Activated CD8-positive, alpha-beta memory T cell treated with anti-CD3 and anti-CD28 coated beads, Interleukin-2, amount 10 ng/mL, durations not matched to agents 7 days and 5 days (primary cell): ENCODE measurements around the gene DYSF. TPM values are rescaled to one million over a fixed set of nuclear protein-coding genes. Genes with fewer than 3 reads are reported as not detected.

Experiments used
- ATAC-seq: fragments of 150-1000 bp; cut with Tn5 transposase; one replicate; pipeline ENCODE4 v1.10.0; 2021; ENCODE audit warnings: moderate library complexity
- CTCF ChIA-PET: fragments of 350-600 bp; sonication (Branson Sonifier 250); formaldehyde crosslinking; loops from one replicate; lab custom pipeline; 2021; ENCODE audit warnings: antibody characterized with exemption; lab: Charles Lee
- DNase-seq: peaks from one replicate; pipeline ENCODE4 v3.0.0-alpha.2; 2020
- H3K27ac Mint-ChIP-seq: one replicate; pipeline ENCODE4 v1.8.0; 2021; ENCODE audit warnings: mild to moderate bottlenecking, mixed read lengths
- H3K27me3 Mint-ChIP-seq: one replicate; pipeline ENCODE4 v1.8.0; 2021; ENCODE audit warnings: mixed read lengths
- H3K36me3 Mint-ChIP-seq: one replicate; pipeline ENCODE4 v1.8.0; 2021; ENCODE audit warnings: mild to moderate bottlenecking, mixed read lengths
- H3K4me1 Mint-ChIP-seq: one replicate; pipeline ENCODE4 v1.8.0; 2021; ENCODE audit warnings: mixed read lengths
- H3K4me3 Mint-ChIP-seq: one replicate; pipeline ENCODE4 v1.8.0; 2021; ENCODE audit warnings: mild to moderate bottlenecking, moderate library complexity, mixed read lengths
- H3K9me3 Mint-ChIP-seq: one replicate; pipeline ENCODE4 v1.8.0; 2022; ENCODE audit warnings: low read depth, mixed read lengths
- total RNA-seq, 2 experiments: library from RNA; stranded (reverse); gene quantifications; one replicate each; pipeline ENCODE4 v1.2.3, GENCODE V29; 2021

DYSF gene
- total RNA-seq, 2 experiments from 2014 or later: 7.3 to 8.9 TPM

- H3K36me3 Mint-ChIP-seq: no peaks in the 10 kb centered on the region
- DNase-seq (no peak), ATAC-seq (no peak)
- CTCF ChIA-PET: interaction anchor here (1.8 kb wide), 1 partner anchor 115 kb away, joined by 5 read pairs; the partner anchor contains the start of gene ZNF638
- no peaks in the 10 kb centered on the region for H3K9me3 Mint-ChIP-seq
- H3K27ac Mint-ChIP-seq: no peak overlapping the region
- H3K4me1 Mint-ChIP-seq: peaks cover 13% of the 10 kb centered on the region
- H3K4me3 Mint-ChIP-seq: no peak overlapping the region
- peaks cover 24% of the 10 kb centered on the region for H3K27me3 Mint-ChIP-seq
Measured at GRCh38 chr2:71446505-71446904, 6.9 kb upstream of the DYSF start.

DNA sequence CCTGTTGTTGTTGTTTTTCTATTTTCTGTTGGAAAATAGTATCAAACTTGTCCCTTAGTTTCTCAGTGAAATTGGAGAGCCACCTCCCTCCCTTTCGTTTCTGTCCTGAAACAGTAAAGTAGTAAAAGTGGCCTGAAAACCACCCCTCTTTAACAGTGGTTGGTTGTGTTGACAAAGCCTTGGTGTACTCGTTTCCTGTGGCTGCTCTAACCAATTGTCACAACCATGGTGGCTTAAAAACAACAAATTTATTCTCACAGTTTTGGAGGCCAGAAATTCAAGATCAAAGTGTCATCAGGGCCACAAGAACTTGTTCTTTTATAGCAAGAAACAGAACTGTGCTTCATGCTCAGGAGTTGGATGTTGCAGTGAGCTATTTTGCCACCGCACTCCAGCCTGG is 4.0 kb upstream of the DYSF start:
- peak; percentile 68 for ATAC-seq
- H3K36me3 Mint-ChIP-seq: no peaks in the 10 kb centered on the region
- DNase-seq: no peak

DNA sequence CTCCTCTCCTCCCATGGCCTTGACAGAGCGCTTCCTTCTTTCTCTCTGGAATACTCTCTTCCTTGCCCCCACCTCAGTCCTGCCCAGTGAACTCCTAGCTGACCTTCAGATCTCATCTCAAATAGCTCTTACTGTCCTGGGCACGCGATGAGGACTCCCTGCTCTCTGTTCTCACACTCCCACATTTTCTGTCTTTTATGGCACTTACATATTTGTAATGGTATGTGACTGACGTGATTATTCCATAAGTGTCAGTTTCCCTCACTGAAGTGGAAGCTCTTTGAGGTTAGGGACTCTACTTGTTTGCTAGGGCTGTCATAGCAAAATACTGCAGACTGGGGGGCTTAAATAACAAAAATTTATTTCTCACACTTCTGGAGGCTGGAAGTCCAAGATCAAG is 1.7 kb upstream of the DYSF start:
- CTCF ChIA-PET: interaction anchor here (0.9 to 1.2 kb wide), 2 partner anchors 9 to 58 kb away, joined by 3 to 5 read pairs; no protein-coding TSS in a partner anchor
- H3K9me3 Mint-ChIP-seq: no peaks in the 10 kb centered on the region
- ATAC-seq (no peak), DNase-seq (no peak)
- peaks cover 66% of the 10 kb centered on the region for H3K27me3 Mint-ChIP-seq
- H3K27ac Mint-ChIP-seq: no peak overlapping the region
- H3K4me3 Mint-ChIP-seq: no peak overlapping the region
- H3K4me1 Mint-ChIP-seq: peaks cover 21% of the 10 kb centered on the region
- H3K36me3 Mint-ChIP-seq: no peaks in the 10 kb centered on the region

More for the DNA sequence above, 4.0 kb upstream of the DYSF start:
- Mint-ChIP-seq H3K4me1 (peaks cover 15% of the 10 kb centered on the region), H3K27me3 (peaks cover 49% of the 10 kb centered on the region), H3K4me3 (no peak overlapping the region), H3K9me3 (no peaks in the 10 kb centered on the region), H3K27ac (no peak overlapping the region)
- CTCF ChIA-PET: interaction anchor here (0.9 to 2.0 kb wide), 3 partner anchors 10 to 61 kb away, joined by 3 to 6 read pairs (median 4); no protein-coding TSS in a partner anchor

DNA sequence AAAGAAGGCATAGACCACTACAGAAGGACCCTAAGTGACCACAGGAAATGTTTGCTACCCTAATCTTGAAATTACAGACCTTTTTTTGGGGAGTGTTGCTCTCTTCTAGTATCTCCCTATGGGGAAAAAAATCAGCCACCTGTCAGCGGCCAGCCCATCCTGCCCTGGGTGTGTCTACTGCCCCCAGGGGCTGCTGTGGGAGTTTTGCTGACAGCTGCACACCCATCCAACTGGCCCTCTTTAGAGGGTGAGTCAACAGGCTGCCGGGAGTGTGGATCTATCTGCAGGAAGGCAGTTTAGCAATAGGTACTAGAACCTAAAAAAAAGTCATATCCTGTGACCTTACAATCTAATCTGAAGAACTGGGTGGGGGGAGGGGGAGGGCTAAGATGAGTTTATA is 796 bp upstream of the DYSF start:
- Mint-ChIP-seq H3K4me1 (peaks cover 21% of the 10 kb centered on the region), H3K27me3 (peaks cover 62% of the 10 kb centered on the region), H3K4me3 (no peak overlapping the region), H3K27ac (no peak overlapping the region), H3K36me3 (no peaks in the 10 kb centered on the region), H3K9me3 (no peaks in the 10 kb centered on the region)
- ATAC-seq (peak; percentile 35), DNase-seq (no peak)
- CTCF ChIA-PET: interaction anchor here (0.9 to 1.6 kb wide), 2 partner anchors 8 to 58 kb away, joined by 3 to 5 read pairs; no protein-coding TSS in a partner anchor

- Mint-ChIP-seq H3K9me3 (no peaks in the 10 kb centered on the region), H3K27me3 (peaks cover 56% of the 10 kb centered on the region), H3K36me3 (no peaks in the 10 kb centered on the region), H3K27ac (no peak overlapping the region), H3K4me1 (peaks cover 18% of the 10 kb centered on the region), H3K4me3 (no peak overlapping the region)
- no peak for DNase-seq
- CTCF ChIA-PET: interaction anchor here (0.6 to 1.0 kb wide), 2 partner anchors 56 to 112 kb away, joined by 3 read pairs; no protein-coding TSS in a partner anchor
- no peak for ATAC-seq
Measured at GRCh38 chr2:71454221-71455010, 1.1 kb downstream of the DYSF start.

DNA sequence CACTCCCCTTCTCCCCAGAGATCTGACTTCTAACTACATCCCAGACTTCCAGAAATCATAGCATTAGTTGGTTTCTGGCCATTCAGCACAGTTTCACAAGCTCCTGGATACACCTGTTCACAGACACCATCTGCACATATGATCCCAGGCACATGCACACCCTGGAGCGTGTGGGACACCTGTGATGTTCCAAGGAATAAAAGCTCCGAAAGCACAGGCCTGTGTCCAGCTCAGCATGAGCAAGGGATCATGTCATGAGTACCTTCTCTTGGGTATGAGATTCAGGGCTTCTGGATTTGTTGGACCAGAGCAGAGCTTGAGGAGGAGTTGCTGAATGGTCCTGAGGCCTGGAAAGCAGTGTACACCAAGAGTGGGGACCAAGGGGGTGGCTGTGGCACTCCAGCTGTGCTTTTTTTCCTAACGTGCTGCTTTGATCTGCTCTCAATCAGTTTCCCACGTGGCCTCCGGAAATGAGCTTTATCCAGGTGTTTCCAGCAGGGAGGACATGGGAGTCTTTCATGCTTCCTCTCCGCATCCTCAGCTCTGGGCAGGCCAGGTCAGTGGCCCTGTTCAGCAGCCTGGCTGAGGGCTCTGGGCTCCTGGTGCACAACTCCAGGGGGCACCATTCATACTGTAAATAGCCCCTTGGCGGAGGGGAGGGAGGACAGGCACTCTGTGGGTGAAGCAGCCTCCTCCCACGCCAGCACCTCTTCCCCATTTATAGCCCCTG is 1.8 kb downstream of the DYSF start:
- DNase-seq: no peak
- ATAC-seq: no peak
- Mint-ChIP-seq H3K4me1 (peaks cover 12% of the 10 kb centered on the region), H3K36me3 (no peaks in the 10 kb centered on the region), H3K9me3 (no peaks in the 10 kb centered on the region), H3K27ac (no peak overlapping the region), H3K27me3 (peaks cover 50% of the 10 kb centered on the region), H3K4me3 (no peak overlapping the region)
- CTCF ChIA-PET: interaction anchor here (0.6 to 1.0 kb wide), 2 partner anchors 55 to 113 kb away, joined by 3 read pairs; no protein-coding TSS in a partner anchor

- no peak overlapping the region for H3K27ac Mint-ChIP-seq
- H3K9me3 Mint-ChIP-seq: no peaks in the 10 kb centered on the region
- H3K4me1 Mint-ChIP-seq: peaks cover 12% of the 10 kb centered on the region
- no peaks in the 10 kb centered on the region for H3K36me3 Mint-ChIP-seq
- H3K27me3 Mint-ChIP-seq: peaks cover 47% of the 10 kb centered on the region
- ATAC-seq (no peak), DNase-seq (no peak)
- H3K4me3 Mint-ChIP-seq: no peak overlapping the region
- CTCF ChIA-PET: interaction anchor here (1.6 kb wide), 1 partner anchor 11 kb away, joined by 5 read pairs; no protein-coding TSS in a partner anchor
Measured at GRCh38 chr2:71455741-71456569, 2.6 kb downstream of the DYSF start.

- H3K9me3 Mint-ChIP-seq: no peaks in the 10 kb centered on the region
- CTCF ChIA-PET: interaction anchor here (1.6 kb wide), 1 partner anchor 10 kb away, joined by 5 read pairs; no protein-coding TSS in a partner anchor
- ATAC-seq (no peak), DNase-seq (no peak)
- H3K27ac Mint-ChIP-seq: no peak overlapping the region
- H3K4me3 Mint-ChIP-seq: no peak overlapping the region
- H3K36me3 Mint-ChIP-seq: no peaks in the 10 kb centered on the region
- H3K4me1 Mint-ChIP-seq: peaks cover 12% of the 10 kb centered on the region
- peaks cover 41% of the 10 kb centered on the region for H3K27me3 Mint-ChIP-seq
Measured at GRCh38 chr2:71456617-71457016, 3.3 kb downstream of the DYSF start.

GRCh38 chr2:71457123-71457915 is 4.0 kb downstream of the DYSF start:
- H3K27me3 Mint-ChIP-seq: peaks cover 34% of the 10 kb centered on the region
- no peak overlapping the region for H3K4me3 Mint-ChIP-seq
- H3K36me3 Mint-ChIP-seq: no peaks in the 10 kb centered on the region
- DNase-seq (no peak), ATAC-seq (no peak)
- H3K27ac Mint-ChIP-seq: no peak overlapping the region
- H3K4me1 Mint-ChIP-seq: peaks cover 12% of the 10 kb centered on the region
- CTCF ChIA-PET: interaction anchor here (0.6 to 1.6 kb wide), 2 partner anchors 10 to 36 kb away, joined by 4 to 5 read pairs; no protein-coding TSS in a partner anchor
- H3K9me3 Mint-ChIP-seq: no peaks in the 10 kb centered on the region

- Mint-ChIP-seq H3K27ac (no peak overlapping the region), H3K4me3 (no peak overlapping the region), H3K4me1 (peaks cover 10% of the 10 kb centered on the region), H3K36me3 (no peaks in the 10 kb centered on the region), H3K9me3 (no peaks in the 10 kb centered on the region), H3K27me3 (peaks cover 29% of the 10 kb centered on the region)
- ATAC-seq: no peak
- CTCF ChIA-PET: interaction anchor here (0.6 to 1.7 kb wide), 2 partner anchors 36 to 473 kb away, joined by 4 read pairs; no protein-coding TSS in a partner anchor
- no peak for DNase-seq
Measured at GRCh38 chr2:71457923-71458322, 4.6 kb downstream of the DYSF start.

GRCh38 chr2:71458413-71459083 is 5.2 kb downstream of the DYSF start:
- H3K36me3 Mint-ChIP-seq: no peaks in the 10 kb centered on the region
- H3K9me3 Mint-ChIP-seq: no peaks in the 10 kb centered on the region
- H3K27ac Mint-ChIP-seq: no peak overlapping the region
- peaks cover 10% of the 10 kb centered on the region for H3K4me1 Mint-ChIP-seq
- H3K4me3 Mint-ChIP-seq: no peak overlapping the region
- CTCF ChIA-PET: interaction anchor here (0.6 to 1.7 kb wide), 2 partner anchors 35 to 474 kb away, joined by 4 read pairs; no protein-coding TSS in a partner anchor
- DNase-seq: no peak
- peaks cover 23% of the 10 kb centered on the region for H3K27me3 Mint-ChIP-seq
- ATAC-seq: no peak
